GM19238 (cell line): Measurements from ENCODE around the gene MEN1.

Experiments
- DNase-seq: peaks from one replicate; pipeline ENCODE4 v3.0.0; 2011; ENCODE audit warnings: low spot score; ENCODE audit not compliant: insufficient read length

The MEN1 gene

DNA sequence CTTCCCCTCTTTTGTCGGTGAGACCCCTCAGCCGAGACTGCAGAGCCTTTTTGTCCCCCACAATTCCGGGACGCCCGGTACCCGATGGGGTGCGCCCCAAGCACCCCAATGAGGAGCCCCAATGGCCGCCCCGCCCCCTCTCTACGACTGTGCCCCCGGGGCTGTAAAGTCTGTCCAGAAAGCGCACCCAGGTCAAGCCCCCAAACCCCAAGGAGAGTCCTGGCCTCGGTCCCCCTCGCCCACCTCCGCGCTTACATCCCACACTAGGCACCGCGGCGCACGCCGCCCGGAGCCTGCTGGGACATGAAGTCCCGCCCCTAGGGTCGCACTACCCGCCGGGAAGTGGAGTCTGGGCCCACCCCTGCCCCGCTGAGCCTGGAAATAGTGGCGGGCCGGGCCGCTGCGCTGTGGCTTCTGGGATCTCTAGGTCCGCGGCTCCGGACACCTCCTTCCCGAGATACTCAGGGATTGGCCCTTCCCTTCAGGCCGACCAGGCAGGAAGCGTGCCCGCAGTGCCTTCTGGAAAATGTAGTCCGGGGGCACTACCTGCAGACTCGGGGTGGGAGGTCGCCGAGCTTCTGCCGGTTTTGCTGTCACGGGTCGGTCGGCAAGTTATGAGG, at the start of gene MEN1:
MEN1 (minus strand) TSS at position 281 of the 620 bp plus-strand sequence. CDS start 442 bp downstream, outside the sequence.
- peak; percentile 92 for DNase-seq

DNA sequence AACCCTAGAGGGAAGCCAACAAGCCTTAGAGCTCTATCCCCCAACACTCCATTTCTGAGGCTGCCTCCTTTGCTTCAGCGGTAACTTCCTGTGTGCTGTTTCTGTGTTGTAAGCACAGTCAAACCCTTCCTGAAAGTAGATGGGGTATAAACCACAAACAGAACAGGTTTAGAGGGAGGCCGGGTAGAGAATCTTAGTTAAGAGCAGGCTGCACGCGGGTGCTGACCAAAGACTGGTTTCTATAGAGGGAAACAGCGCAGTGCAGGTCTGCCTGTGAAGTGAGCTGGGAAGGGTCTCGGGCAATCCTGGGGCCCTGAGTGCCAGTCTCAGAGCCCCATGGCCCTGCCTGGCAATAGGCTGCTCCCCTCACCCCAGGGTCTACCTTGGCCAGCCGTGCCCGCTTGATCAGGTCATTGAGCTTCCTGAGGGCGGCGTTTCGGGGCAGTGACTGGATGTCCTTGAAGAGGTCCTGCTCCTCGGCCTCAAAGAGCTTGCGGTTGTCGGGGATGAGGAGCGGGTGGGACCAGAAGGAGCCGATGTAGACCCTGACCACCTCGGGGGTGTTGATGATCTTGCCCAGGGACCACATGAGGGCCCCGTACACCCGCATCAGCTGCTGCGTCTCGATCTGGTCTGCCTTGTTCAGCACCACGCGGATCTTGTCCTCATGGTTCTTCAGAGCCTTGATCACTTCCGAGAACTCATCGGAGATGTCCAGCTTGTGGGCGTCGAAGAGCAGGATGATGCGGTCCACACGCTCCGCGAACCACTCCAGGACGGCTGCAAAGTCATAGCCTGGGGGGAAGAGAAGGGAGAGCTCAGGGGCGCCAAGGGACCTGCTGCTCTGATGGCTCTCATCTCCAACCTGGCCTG, 49.4 kb upstream of the MEN1 start:
- DNase-seq = peak; percentile 93

GRCh38 chr11:64858467-64859263, 48.3 kb upstream of the MEN1 start:
- no peak for DNase-seq

DNA sequence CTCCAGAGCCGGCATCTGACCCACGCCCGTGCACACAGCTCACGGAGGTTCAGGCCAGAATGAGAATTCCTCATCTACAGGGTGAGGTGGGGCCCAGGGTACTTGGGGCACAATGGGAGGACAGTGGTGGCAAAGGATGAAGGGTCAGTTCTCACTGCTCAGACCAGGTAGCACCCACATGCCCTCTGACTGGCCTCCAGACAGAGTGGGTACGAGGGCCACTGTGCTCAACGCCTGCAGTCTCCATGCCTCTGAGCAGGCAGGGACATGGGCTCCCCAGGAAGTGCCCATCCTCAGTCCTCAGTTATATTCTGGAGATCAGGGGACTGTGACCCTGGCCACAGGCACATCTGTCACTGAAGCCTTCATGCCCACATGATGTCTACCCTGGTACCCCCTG, 47.1 kb upstream of the MEN1 start:
- DNase-seq = no peak

- no peak for DNase-seq
Observed at GRCh38 chr11:64856382-64857227, 46.3 kb upstream of the MEN1 start.

DNA sequence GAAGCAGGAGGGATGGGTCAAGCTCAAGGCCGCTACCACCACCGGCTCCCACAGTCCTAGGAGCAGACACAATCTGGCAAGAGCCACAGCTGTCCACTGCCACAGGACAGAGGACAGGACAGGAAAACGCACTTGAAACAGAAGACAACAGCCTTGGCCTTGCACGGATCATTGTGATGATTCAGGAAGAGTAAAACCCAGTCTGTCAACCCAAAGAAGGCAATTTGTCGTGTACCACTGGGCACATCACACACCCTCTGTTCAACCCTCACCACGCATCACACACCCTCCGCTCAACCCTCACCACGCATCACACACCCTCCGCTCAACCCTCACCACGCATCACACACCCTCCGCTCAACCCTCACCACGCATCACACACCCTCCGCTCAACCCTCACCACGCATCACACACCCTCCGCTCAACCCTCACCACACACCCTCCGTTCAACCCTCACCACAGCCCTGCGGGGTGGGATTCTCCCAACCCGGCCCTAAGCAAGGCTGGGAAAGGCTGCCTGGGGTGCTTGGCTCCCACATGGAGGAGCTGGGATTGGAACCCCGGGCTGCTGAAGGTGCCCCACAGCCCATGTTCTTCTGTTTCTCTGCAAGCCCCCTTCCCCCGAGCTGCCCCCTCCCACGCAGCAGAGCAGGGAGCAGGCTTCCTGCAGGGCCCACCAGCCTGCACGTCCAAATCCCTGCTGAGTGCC, 45.4 kb upstream of the MEN1 start:
- no peak for DNase-seq

- no peak for DNase-seq
Observed at GRCh38 chr11:64854534-64855502, 44.5 kb upstream of the MEN1 start.

DNA sequence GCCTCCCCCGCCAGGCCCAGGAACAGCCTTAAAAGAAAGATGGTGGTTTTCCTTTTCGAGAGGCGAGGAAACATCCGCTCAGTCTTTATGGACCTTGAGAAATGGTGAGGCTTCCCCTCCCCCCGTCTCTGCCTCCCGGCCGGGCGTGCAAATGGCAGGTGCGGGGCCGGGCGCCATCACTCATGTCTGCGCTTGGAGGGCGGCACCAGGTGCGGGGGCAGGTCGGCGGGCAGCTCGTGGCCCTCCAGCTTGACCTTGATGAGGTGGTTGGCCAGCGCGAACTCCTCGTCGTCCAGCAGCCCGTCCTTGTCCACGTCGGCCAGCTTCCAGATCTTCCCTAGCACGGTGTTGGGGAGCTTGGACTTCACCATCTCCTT, 43.8 kb upstream of the MEN1 start:
- no peak for DNase-seq

- no peak for DNase-seq
Observed at GRCh38 chr11:64853709-64854108, 43.4 kb upstream of the MEN1 start.

DNA sequence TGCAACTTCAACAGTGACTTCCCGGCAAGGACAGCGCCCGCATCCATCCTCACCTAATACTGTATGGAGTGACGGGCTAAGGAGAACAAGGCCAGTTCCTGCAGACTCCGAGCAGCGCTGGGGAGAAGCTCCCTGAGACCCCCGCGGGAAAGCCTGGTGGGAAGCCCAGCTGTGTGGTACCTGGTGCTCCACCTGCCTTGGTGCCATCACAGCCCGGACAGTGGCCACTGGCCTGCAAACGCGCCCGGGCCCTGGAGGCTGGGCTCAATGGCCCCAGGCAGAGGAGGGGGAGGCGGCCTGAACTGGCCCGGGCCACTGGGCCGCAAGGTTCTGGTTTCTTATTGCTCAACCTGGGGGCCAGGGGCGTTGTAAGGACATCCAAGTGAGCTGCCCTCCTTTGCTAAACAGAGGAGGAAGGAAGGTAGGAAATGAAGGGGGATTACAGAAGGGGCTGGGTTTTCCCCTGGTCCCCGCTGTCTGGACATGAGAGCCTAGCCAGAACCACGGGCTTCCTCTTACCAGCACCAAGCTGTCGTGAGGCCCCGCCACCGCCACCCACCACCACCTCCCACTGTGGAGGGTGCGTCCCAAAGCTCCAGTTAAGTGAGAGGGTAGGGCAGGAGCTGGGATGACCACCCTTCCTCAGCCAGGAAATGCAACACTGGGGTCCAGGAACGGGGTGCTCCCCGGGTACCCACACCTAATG, 42.6 kb upstream of the MEN1 start:
- no peak for DNase-seq

DNA sequence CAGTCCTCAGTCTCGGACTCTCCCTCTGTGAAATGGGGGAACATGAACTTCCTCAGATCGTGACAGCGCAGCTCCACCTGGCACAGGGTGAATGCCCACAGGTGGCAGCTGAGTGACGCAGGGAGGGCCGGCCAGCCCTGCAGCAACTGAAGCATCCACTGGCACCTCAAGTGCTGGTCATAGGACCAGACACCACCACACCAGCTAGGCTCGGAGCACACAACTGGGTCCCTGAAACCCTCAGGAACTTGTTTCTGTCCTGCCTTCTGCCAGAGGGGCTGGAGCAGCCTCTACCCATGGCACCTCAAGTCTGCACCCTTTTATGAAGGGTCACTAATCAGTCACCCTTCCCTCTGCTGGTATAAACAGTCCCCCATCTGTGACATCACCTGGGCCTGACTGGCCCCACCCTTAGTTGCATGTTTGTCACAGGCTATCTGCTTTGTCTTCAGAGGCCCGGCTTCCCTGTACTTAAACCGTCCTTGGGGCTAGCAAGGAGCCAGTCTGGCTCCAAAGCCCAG, 41.5 kb upstream of the MEN1 start:
- no peak for DNase-seq

GRCh38 chr11:64850979-64851567, 40.7 kb upstream of the MEN1 start:
- peak; percentile 95 for DNase-seq

DNA sequence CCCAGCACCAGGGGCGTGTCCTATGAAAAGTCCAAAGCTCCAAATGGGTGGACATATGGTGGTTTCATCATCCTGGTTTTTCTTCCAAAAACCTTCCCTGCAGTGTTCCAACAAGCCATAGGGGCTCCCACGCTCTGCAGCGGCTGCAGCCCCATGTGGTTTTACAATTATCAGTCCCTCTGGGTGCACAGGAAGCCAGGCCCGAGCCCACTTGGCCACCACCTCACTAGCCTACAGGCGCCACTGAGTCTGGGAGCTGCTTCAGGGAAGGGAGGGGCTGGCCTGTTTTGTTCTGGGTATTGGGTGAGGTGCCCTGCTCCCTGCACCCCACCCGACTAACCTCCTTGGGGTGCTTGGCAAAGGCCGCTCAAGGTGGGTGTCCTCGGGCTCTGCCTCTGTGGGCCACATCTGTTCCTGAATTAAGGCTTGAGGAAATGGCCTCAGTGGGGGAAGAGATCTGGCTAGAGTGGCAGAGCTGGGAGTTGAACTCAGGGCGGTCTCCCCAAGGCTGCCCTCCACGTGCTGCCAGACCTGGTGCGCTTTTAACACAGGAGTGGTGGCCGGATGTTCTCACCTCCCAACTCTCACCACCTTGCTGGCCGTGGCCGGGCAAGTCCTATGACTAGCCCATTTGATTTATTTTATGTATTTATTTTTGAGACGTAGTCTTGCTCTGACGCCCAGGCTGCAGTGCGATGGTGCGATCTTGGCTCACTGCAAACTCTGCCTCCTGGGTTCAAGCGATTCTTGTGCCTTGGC, 39.4 kb upstream of the MEN1 start:
- no peak for DNase-seq

DNA sequence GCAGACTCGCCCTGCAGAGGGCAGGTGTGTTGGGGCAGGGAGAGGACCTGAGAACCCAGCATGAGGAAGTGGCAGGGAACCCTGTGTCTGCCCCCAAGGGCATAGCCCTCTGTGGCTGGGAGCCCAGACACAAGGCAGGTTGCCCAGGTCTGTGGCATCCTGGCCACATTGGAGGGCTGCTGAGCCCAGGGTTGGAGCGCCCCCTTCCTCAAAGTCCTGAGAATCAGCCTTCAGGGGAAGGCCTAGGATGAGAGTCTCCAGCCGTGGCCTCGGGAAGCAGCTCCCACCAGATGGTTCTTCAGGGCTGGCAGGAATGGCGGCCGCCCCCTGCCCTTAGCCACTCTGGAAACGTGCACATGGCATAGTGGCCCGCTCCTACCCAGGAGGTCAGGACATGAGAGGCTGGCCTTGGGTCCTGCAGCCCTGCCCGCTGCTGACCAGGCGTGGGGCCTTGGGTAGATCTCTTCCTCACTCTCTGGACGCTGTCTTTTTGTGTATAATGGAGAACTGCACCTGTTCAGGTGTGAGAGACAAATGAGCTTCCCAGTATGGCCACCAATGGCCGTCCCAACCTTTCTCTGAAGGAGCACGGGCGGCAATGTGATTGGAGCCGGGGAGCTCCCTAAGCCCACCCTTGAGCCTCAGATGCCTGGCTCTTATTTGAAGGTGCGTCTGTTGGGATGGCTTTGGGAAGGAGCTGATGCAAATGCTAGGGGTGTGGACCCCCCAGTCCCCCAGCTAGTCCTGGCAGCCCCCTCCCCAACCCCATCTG, 38.7 kb upstream of the MEN1 start:
- DNase-seq = no peak

- DNase-seq = no peak
Observed at GRCh38 chr11:64848214-64848825, 38.0 kb upstream of the MEN1 start.

GRCh38 chr11:64846998-64847666, 36.8 kb upstream of the MEN1 start:
- DNase-seq = peak; percentile 91
